ENCODE results near the gene CD2BP2. TPM values are rescaled to one million over a fixed set of nuclear protein-coding genes. Genes with fewer than 3 reads are reported as not detected.

The CD2BP2 gene
- total and polyA plus RNA-seq, 2 of the 13 experiments (the other 11 are each of a cell fraction or from before 2014, with no cell fraction given): 24.9 to 54.6 TPM

DNA sequence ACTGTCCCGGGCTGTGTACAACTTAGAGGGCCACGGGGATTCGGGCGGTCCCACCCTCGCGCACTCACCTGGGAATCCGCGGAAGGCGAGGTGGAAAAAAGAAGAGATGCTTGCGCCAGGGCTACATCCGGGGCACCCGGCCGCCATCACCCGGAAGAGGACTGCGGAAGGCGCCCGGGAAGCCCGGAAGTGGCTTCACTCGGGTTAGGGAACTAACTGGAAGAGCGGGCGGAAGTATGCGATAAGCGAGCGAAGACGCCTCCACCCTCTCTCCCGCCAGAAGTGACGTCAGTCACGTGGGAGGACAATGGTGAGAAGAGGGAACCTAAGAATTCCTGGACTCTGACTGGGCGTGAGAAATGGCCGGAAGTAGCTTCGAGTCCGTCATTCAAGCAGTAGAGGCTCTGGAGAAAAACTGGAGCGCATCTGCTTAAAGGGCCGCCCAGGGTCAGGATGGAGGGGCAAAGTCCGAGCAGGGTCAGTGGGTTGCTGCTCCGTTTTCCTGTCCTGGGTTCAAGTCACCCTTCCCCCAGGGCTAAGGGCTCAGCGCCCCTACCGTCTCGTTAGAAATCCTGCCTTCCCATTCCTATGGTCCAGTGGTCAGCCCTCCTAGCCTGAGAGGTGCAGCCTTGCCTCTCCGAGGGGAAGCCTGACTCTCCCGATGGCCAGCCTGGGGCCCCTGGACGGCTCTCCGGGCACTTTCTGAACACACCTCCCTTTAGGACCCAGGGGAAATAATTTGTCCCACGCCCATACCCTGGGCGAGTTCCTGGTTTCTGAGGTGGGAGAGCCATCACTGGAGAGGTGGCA lies at the start of gene CD2BP2 (continued):
- TF ChIP-seq PATZ1 (CRISPR knock-in tag; IDR thresholded peaks at IDR 0.05): peak; percentile 15; the same call in 1 of the 2 replicates
- peak; percentile 32; the same call in 1 of the 2 replicates for TF ChIP-seq UBTF (CRISPR knock-in tag; IDR thresholded peaks at IDR 0.05)
- peak; percentile 46 for TF ChIP-seq ISL2 (CRISPR knock-in tag; IDR thresholded peaks at IDR 0.05)

GRCh38 chr16:30401768-30402425 lies 46.8 kb upstream of the CD2BP2 start:
- ChIA-PET POLR2A (interaction anchor here (0.6 to 3.3 kb wide), 9 partner anchors 8 to 199 kb away, joined by 3 to 14 read pairs (median 4); partner anchors contain the start of genes CD2BP2, DCTPP1 and TBC1D10B), CTCF (ENCODE audit: low intra/inter-chr PET ratio, low total read pairs) (no interaction called here)
- peak; percentile 97 for DNase-seq (ENCODE audit: low spot score)
- Histone ChIP-seq H3K9ac (ENCODE audit: insufficient read depth, low read depth, low read length) (peak overlapping the region; percentile 52), H3K27me3 (ENCODE audit: control insufficient read depth in 1 of 2, insufficient read depth in 2 of 2, low read length in 2 of 2) (no peaks in the 10 kb centered on the region), H3K9me3 (ENCODE audit: low read length) (no peaks in the 10 kb centered on the region), H3K4me1 (ENCODE audit: insufficient read depth, low read length) (peaks cover 46% of the 10 kb centered on the region), H3K36me3 (replicated peaks in 1 of 2; ENCODE audit: control insufficient read depth in 1 of 2, insufficient read depth in 2 of 2, low read length in 2 of 2) (peaks cover 3 to 17% of the 10 kb centered on the region in 2 experiments; a peak in 4 of 5 replicates), H3K4me3 (replicated peaks in 1 of 3; ENCODE audit: insufficient read depth in 1 of 3, low read depth in 2 of 3, low read length in 3 of 3) (peak overlapping the region in 1 of 3 experiments; percentile 3; a peak in 2 of 6 replicates), H4K20me1 (ENCODE audit: insufficient read depth, low read length) (no peaks in the 10 kb centered on the region), H3K27ac (ENCODE audit: extremely low read length, insufficient read depth, low read length) (peak overlapping the region; percentile 87), H3K4me2 (ENCODE audit: low read depth, low read length) (peak overlapping the region; percentile 84), H3K79me2 (ENCODE audit: insufficient read depth, low read length) (peaks cover 6% of the 10 kb centered on the region), H2AFZ (ENCODE audit: low read length) (no peak overlapping the region)
- ATAC-seq: peak; percentile 77
- 31% methylated on average over 8 of the region's 8 CpGs for WGBS (ENCODE audit: low lambda C conversion rate)
- intact Hi-C loops (cut with micrococcal nuclease; ENCODE audit: unreplicated experiment) (no loop called here), in situ Hi-C loops (cut with HindIII; ENCODE audit: extremely low pct_ligation_motif_present, low pct_unique_long_range_greater_than_20kb) (no loop called here)
- no TSS peak for BruUV-seq (replicated peaks)
- FAIRE-seq: peak; percentile 77
- no peak for TF ChIP-seq MXD1 (CRISPR knock-in tag; IDR thresholded peaks at IDR 0.05)
- no peak for TF ChIP-seq ZNF180 (CRISPR knock-in tag; IDR thresholded peaks at IDR 0.05; ENCODE audit: borderline replicate concordance, low read depth)
- TF ChIP-seq UBTF (CRISPR knock-in tag; IDR thresholded peaks at IDR 0.05): peak; percentile 53; the same call in 1 of the 2 replicates
- TF ChIP-seq ZNF569 (CRISPR knock-in tag; IDR thresholded peaks at IDR 0.05; ENCODE audit: borderline replicate concordance): no peak
- TF ChIP-seq U2AF2 (IDR thresholded peaks at IDR 0.05; ENCODE audit: low read depth, low read length): no peak
- TF ChIP-seq, protein P1, sequence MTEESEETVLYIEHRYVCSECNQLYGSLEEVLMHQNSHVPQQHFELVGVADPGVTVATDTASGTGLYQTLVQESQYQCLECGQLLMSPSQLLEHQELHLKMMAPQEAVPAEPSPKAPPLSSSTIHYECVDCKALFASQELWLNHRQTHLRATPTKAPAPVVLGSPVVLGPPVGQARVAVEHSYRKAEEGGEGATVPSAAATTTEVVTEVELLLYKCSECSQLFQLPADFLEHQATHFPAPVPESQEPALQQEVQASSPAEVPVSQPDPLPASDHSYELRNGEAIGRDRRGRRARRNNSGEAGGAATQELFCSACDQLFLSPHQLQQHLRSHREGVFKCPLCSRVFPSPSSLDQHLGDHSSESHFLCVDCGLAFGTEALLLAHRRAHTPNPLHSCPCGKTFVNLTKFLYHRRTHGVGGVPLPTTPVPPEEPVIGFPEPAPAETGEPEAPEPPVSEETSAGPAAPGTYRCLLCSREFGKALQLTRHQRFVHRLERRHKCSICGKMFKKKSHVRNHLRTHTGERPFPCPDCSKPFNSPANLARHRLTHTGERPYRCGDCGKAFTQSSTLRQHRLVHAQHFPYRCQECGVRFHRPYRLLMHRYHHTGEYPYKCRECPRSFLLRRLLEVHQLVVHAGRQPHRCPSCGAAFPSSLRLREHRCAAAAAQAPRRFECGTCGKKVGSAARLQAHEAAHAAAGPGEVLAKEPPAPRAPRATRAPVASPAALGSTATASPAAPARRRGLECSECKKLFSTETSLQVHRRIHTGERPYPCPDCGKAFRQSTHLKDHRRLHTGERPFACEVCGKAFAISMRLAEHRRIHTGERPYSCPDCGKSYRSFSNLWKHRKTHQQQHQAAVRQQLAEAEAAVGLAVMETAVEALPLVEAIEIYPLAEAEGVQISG (CRISPR knock-in tag; IDR thresholded peaks at IDR 0.05): peak; percentile 61
- TF ChIP-seq ADNP (CRISPR knock-in tag; IDR thresholded peaks at IDR 0.05): peak; percentile 100
